ENCODE measurements around the gene CARD19.
"Not testable (repeated sequence)": the region's sequence is repeated elsewhere in the genome, so short reads cannot be mapped to it uniquely, and the experiment has no call there.

CARD19 gene

DNA sequence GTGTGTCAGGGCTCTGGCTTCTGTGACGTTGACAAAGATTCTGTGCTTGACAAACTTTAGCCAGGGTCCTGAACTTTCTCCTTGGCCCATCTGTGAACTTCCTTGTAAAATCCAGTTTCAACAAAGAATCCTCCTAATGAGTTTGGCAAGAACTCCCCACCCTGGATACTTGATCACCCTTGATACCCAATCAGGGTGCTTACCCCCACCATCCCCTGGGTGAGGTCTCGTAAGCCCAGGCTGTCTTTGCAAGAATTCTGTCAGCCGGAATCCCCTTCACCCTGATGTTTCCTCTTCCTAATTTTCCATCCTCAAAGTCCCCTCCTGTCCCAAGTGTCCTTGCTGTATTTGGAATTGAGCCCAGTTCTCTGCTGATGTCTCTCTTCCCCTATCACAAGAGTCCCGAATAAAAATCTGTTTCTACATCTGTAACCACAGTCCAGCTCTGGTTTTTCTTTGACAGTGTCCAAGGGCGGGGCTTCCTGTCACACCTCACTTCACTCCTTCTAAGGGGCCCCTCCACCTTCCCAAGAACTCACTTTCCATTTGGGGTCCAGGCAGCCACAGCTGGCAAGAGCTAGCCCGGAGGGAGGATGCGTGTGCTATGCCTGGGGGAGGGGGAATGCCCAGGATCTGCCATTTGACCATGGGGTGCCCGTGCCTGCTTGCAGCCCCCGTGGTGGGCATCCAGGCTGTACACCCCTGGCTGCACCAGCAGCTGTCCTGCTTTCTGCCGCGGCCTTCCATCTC lies 2.7 kb upstream of the CARD19 start:
- no peaks in the 10 kb centered on the region for H3K36me3 ChIP-seq (ENCODE audit: control insufficient read depth, insufficient read depth, low read length)
- H3K4me3 ChIP-seq (ENCODE audit: low read length), result no peak overlapping the region
- no peaks in the 10 kb centered on the region for H3K27me3 ChIP-seq (ENCODE audit: control insufficient read depth, insufficient read depth, low read length)
- H3K4me1 ChIP-seq (ENCODE audit: control insufficient read depth, insufficient read depth, low read length), result peaks cover 38% of the 10 kb centered on the region
- no peak overlapping the region for H3K9ac ChIP-seq (ENCODE audit: low read length)
- no peaks in the 10 kb centered on the region for H3K9me3 ChIP-seq (ENCODE audit: control insufficient read depth, low read length)

DNA sequence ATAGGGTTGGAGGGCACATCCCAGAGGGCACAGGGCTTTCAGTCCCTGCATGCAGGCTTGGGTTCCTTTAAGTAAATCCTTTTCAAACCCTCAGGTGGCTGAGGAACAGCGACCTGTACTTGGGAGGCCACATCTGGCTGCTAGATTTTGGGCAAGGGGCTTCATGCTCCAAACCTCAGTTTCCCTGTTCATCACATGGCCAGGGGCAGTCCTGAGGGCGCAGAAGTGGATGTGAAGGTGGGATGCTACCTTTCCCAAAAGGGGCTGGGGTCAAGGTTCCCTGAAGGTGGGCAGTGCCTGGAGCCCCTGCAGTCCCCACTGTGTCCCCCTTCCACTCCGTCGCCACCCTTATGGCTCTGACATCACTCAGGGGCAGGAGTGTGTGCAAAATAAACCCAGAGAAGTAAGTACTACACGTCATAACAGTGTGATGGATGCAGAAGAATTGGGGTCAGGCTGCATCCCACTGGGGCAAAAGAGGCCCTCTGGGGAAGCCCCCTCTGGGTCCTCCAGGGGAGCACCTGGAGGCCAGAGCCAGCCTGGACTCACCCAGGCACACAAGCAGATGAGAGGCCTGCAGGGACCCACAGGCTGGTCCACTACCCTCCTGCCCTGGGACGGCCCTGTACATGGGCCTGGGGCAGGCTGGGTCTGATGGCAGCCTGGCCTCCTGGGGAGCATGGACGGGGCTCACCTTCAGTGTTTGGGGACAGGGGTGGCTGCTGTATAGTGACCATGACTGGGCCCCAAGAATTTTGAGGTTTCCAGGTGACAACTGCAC lies 1.9 kb upstream of the CARD19 start:
- H3K36me3 ChIP-seq (ENCODE audit: control insufficient read depth, insufficient read depth, low read length), result no peaks in the 10 kb centered on the region
- no peaks in the 10 kb centered on the region for H3K9me3 ChIP-seq (ENCODE audit: control insufficient read depth, low read length)
- H3K27me3 ChIP-seq (ENCODE audit: control insufficient read depth, insufficient read depth, low read length), result no peaks in the 10 kb centered on the region
- peaks cover 46% of the 10 kb centered on the region for H3K4me1 ChIP-seq (ENCODE audit: control insufficient read depth, insufficient read depth, low read length)
- H3K9ac ChIP-seq (ENCODE audit: low read length), result no peak overlapping the region
- H3K4me3 ChIP-seq (ENCODE audit: low read length), result no peak overlapping the region

GRCh38 chr9:93094658-93095204 lies 1.3 kb upstream of the CARD19 start:
- Histone ChIP-seq H3K4me1 (ENCODE audit: control insufficient read depth, insufficient read depth, low read length) (peaks cover 52% of the 10 kb centered on the region), H3K27me3 (ENCODE audit: control insufficient read depth, insufficient read depth, low read length) (no peaks in the 10 kb centered on the region), H3K36me3 (ENCODE audit: control insufficient read depth, insufficient read depth, low read length) (no peaks in the 10 kb centered on the region), H3K4me3 (ENCODE audit: low read length) (peak overlapping the region; percentile 15), H3K9me3 (ENCODE audit: control insufficient read depth, low read length) (no peaks in the 10 kb centered on the region), H3K9ac (ENCODE audit: low read length) (peak overlapping the region; percentile 67)

- peaks cover 52% of the 10 kb centered on the region for H3K4me1 ChIP-seq (ENCODE audit: control insufficient read depth, insufficient read depth, low read length)
- H3K9ac ChIP-seq (ENCODE audit: low read length), result peak overlapping the region; percentile 67
- no peaks in the 10 kb centered on the region for H3K9me3 ChIP-seq (ENCODE audit: control insufficient read depth, low read length)
- H3K4me3 ChIP-seq (ENCODE audit: low read length), result peak overlapping the region; percentile 15
- H3K36me3 ChIP-seq (ENCODE audit: control insufficient read depth, insufficient read depth, low read length), result no peaks in the 10 kb centered on the region
- H3K27me3 ChIP-seq (ENCODE audit: control insufficient read depth, insufficient read depth, low read length), result no peaks in the 10 kb centered on the region
Observed at GRCh38 chr9:93095205-93096130, 549 bp upstream of the CARD19 start.

- Histone ChIP-seq H3K36me3 (ENCODE audit: control insufficient read depth, insufficient read depth, low read length) (no peaks in the 10 kb centered on the region), H3K4me1 (ENCODE audit: control insufficient read depth, insufficient read depth, low read length) (peaks cover 52% of the 10 kb centered on the region), H3K27me3 (ENCODE audit: control insufficient read depth, insufficient read depth, low read length) (no peaks in the 10 kb centered on the region), H3K9me3 (ENCODE audit: control insufficient read depth, low read length) (no peaks in the 10 kb centered on the region), H3K9ac (ENCODE audit: low read length) (peak overlapping the region; percentile 79), H3K4me3 (ENCODE audit: low read length) (peak overlapping the region; percentile 74)
Observed at GRCh38 chr9:93096811-93097382, 880 bp downstream of the CARD19 start.

GRCh38 chr9:93097511-93098201 lies 1.6 kb downstream of the CARD19 start:
- H3K27me3 ChIP-seq (ENCODE audit: control insufficient read depth, insufficient read depth, low read length), result no peaks in the 10 kb centered on the region
- H3K9ac ChIP-seq (ENCODE audit: low read length), result peak overlapping the region; percentile 79
- H3K36me3 ChIP-seq (ENCODE audit: control insufficient read depth, insufficient read depth, low read length), result no peaks in the 10 kb centered on the region
- peaks cover 52% of the 10 kb centered on the region for H3K4me1 ChIP-seq (ENCODE audit: control insufficient read depth, insufficient read depth, low read length)
- peak overlapping the region; percentile 74 for H3K4me3 ChIP-seq (ENCODE audit: low read length)
- no peaks in the 10 kb centered on the region for H3K9me3 ChIP-seq (ENCODE audit: control insufficient read depth, low read length)

- peaks cover 47% of the 10 kb centered on the region for H3K4me1 ChIP-seq (ENCODE audit: control insufficient read depth, insufficient read depth, low read length)
- H3K9ac ChIP-seq (ENCODE audit: low read length), result no peak overlapping the region
- H3K36me3 ChIP-seq (ENCODE audit: control insufficient read depth, insufficient read depth, low read length), result no peaks in the 10 kb centered on the region
- H3K4me3 ChIP-seq (ENCODE audit: low read length), result no peak overlapping the region
- H3K27me3 ChIP-seq (ENCODE audit: control insufficient read depth, insufficient read depth, low read length), result no peaks in the 10 kb centered on the region
- no peaks in the 10 kb centered on the region for H3K9me3 ChIP-seq (ENCODE audit: control insufficient read depth, low read length)
Observed at GRCh38 chr9:93098236-93098946, 2.4 kb downstream of the CARD19 start.

DNA sequence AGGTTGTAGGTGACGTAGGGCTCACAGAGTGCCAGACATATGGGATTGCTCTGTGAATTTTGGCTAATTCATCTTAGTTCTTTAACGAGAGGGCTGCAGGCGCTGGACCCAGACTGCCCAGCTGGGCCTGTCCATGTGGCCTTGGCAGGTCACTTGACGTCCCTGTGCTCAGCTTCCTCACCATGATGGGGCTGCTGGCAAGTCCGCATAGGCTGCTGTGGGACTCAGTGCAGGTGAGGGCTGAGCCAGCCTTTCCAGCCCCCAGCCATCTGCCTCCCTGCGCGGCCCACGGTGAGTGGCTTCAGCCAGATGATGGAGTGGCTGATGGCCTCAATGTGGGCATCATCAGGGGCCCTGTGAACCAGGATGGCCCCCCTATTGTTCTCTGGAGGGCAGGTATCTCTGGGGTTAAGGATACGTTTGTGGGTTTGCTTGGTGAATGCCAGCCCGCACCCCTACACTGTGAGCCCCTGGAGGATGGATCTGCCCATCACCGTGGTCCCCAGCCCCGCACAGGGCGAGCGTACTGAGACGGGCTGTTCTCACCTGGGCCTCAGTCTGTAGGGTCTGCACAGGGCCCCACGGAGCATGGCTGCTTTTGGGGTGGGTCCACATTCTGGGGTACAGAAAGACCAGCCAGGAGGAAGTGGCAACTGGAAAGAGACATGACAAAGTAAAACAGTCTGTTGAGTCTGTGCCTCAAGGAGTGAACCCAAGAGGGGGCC lies 3.7 kb downstream of the CARD19 start:
- H3K4me3 ChIP-seq (ENCODE audit: low read length), result no peak overlapping the region
- no peaks in the 10 kb centered on the region for H3K27me3 ChIP-seq (ENCODE audit: control insufficient read depth, insufficient read depth, low read length)
- no peak overlapping the region for H3K9ac ChIP-seq (ENCODE audit: low read length)
- no peaks in the 10 kb centered on the region for H3K36me3 ChIP-seq (ENCODE audit: control insufficient read depth, insufficient read depth, low read length)
- peaks cover 36% of the 10 kb centered on the region for H3K4me1 ChIP-seq (ENCODE audit: control insufficient read depth, insufficient read depth, low read length)
- H3K9me3 ChIP-seq (ENCODE audit: control insufficient read depth, low read length), result no peaks in the 10 kb centered on the region

DNA sequence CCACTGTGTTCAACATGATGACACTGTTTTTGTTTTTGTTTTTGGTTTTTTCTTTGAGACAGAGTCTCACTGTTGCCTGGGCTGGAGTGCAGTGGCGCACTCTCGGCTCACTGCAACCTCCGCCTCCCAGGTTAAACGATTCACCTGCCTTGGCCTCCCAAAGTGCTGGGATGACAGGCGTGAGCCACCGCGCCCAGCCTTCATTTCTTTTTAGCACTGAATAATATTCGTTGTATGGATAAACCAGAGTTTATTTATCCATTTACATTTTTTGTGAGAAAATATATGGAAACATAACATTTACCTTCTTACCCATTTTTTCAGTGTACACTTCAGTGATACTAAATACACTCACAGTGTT lies 4.2 kb downstream of the CARD19 start:
- Histone ChIP-seq H3K4me3 (ENCODE audit: low read length) (no peak overlapping the region), H3K9me3 (ENCODE audit: control insufficient read depth, low read length) (no peaks in the 10 kb centered on the region), H3K27me3 (ENCODE audit: control insufficient read depth, insufficient read depth, low read length) (no peaks in the 10 kb centered on the region), H3K36me3 (ENCODE audit: control insufficient read depth, insufficient read depth, low read length) (no peaks in the 10 kb centered on the region), H3K4me1 (ENCODE audit: control insufficient read depth, insufficient read depth, low read length) (peaks cover 31% of the 10 kb centered on the region), H3K9ac (ENCODE audit: low read length) (no peak overlapping the region)

DNA sequence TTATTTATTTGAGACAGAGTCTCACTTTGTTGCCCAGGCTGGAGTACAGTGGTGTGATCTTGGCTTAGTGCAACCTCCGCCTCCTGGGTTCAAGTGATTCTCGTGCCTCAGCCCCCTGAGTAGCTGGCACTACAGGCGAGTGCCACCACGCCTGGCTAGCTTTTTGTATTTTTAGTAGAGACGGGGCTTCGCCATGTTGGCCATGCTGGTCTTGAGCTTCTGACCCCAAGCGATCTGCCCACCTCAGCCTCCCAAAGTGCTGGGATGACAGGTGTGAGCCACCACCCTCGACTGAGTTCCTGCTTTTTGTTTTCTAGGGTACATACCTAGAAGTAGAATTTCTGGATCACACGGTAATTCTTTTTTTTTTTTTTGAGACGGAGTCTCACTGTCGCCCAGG lies 5.1 kb downstream of the CARD19 start:
- not testable (repeated sequence) for H3K27me3 ChIP-seq (ENCODE audit: control insufficient read depth, insufficient read depth, low read length); H3K9me3 ChIP-seq (ENCODE audit: control insufficient read depth, low read length); H3K4me3 ChIP-seq (ENCODE audit: low read length); H3K9ac ChIP-seq (ENCODE audit: low read length); H3K36me3 ChIP-seq (ENCODE audit: control insufficient read depth, insufficient read depth, low read length)
- peaks cover 31% of the 10 kb centered on the region for H3K4me1 ChIP-seq (ENCODE audit: control insufficient read depth, insufficient read depth, low read length)
